Rectal smooth muscle tissue (tissue), 1 donor: Measurements from ENCODE around the gene PLXNB2.
A peak's percentile ranks its signal among the peaks of the same experiment; 100 is the strongest.
"Not testable (repeated sequence)": the region's sequence is repeated elsewhere in the genome, so short reads cannot be mapped to it uniquely, and the experiment has no call there.

Experiments
- H3K27ac ChIP-seq: one replicate; pipeline ENCODE4 v1.7.0; 2013; ENCODE audit warnings: low read depth, low read length, inconsistent platforms
- H3K27me3 ChIP-seq: one replicate; pipeline ENCODE4 v1.7.0; 2013; ENCODE audit warnings: low read length; ENCODE audit not compliant: control insufficient read depth, insufficient read depth
- H3K36me3 ChIP-seq: one replicate; pipeline ENCODE4 v1.7.0; 2013; ENCODE audit warnings: low read length; ENCODE audit not compliant: control insufficient read depth, insufficient read depth
- H3K4me1 ChIP-seq: one replicate; pipeline ENCODE4 v1.7.0; 2013; ENCODE audit warnings: low read length; ENCODE audit not compliant: control insufficient read depth, insufficient read depth
- H3K4me3 ChIP-seq: one replicate; pipeline ENCODE4 v1.7.0; 2013; ENCODE audit warnings: low read length
- H3K9ac ChIP-seq: one replicate; pipeline ENCODE4 v1.7.0; 2013; ENCODE audit warnings: low read length

PLXNB2 gene

DNA sequence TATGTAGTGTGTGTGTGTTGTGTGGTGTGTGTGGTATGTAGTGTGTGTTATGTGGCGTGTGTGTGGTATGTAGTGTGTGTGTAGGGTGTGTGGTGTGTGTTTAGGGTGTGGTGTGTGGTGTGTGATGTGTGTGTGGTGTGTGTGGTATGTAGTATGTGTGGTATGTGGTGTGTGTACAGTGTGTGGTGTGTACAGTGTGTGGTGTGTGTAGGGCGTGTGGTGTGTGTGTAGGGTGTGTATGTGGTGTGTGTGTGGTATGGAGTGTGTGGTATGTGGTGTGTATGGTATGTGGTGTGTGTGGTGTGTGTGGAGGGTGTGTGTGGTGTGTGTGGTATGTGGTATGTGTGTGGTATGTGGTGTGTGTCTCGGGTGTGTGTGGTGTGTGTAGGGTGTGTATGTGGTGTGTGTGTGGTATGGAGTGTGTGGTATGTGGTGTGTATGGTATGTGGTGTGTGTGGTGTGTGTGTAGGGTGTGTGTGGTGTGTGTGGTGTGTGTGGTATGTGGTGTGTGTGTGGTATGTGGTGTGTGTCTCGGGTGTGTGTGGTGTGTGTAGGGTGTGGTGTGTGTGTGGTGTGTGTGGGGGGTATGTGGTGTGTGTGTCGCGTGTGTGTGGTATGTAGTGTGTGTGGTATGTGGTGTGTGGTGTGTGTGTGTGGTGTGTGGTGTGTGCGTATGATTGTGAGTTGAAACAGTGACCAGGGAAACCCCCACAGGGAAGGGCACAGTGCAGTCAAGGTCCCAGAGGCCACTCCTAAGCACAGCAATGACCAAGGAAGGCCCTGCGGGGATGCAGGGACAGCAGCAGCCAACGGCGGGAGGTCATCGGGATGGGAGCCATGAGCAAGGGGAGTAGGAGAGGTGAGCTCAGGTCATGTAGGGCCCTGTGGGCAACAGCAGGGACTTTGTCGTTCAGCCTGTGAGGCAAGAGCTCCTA, 32.8 kb upstream of the PLXNB2 start:
- no peaks in the 10 kb centered on the region for H3K27me3 ChIP-seq
- no peak overlapping the region for H3K27ac ChIP-seq
- H3K36me3 ChIP-seq: no peaks in the 10 kb centered on the region
- no peak overlapping the region for H3K4me3 ChIP-seq
- H3K9ac ChIP-seq: no peak overlapping the region
- peaks cover 6% of the 10 kb centered on the region for H3K4me1 ChIP-seq

- Histone ChIP-seq H3K27me3 (no peaks in the 10 kb centered on the region), H3K9ac (no peak overlapping the region), H3K27ac (no peak overlapping the region), H3K4me3 (no peak overlapping the region), H3K36me3 (no peaks in the 10 kb centered on the region), H3K4me1 (peaks cover 6% of the 10 kb centered on the region)
These were observed 31.5 kb upstream of the PLXNB2 start for GRCh38 chr22:50338860-50339462.

- H3K27ac ChIP-seq: no peak overlapping the region
- peaks cover 6% of the 10 kb centered on the region for H3K4me1 ChIP-seq
- no peaks in the 10 kb centered on the region for H3K36me3 ChIP-seq
- H3K9ac ChIP-seq: no peak overlapping the region
- H3K27me3 ChIP-seq: no peaks in the 10 kb centered on the region
- no peak overlapping the region for H3K4me3 ChIP-seq
These were observed 30.7 kb upstream of the PLXNB2 start for GRCh38 chr22:50338042-50338573.

- no peaks in the 10 kb centered on the region for H3K36me3 ChIP-seq
- H3K9ac ChIP-seq: no peak overlapping the region
- H3K27me3 ChIP-seq: no peaks in the 10 kb centered on the region
- peaks cover 4% of the 10 kb centered on the region for H3K4me1 ChIP-seq
- no peak overlapping the region for H3K27ac ChIP-seq
- no peak overlapping the region for H3K4me3 ChIP-seq
These were observed 30.0 kb upstream of the PLXNB2 start for GRCh38 chr22:50337262-50338041.

GRCh38 chr22:50334433-50334832, 27.0 kb upstream of the PLXNB2 start:
- not testable (repeated sequence) for H3K9ac ChIP-seq, H3K27me3 ChIP-seq, H3K4me3 ChIP-seq, H3K4me1 ChIP-seq, H3K36me3 ChIP-seq, H3K27ac ChIP-seq

DNA sequence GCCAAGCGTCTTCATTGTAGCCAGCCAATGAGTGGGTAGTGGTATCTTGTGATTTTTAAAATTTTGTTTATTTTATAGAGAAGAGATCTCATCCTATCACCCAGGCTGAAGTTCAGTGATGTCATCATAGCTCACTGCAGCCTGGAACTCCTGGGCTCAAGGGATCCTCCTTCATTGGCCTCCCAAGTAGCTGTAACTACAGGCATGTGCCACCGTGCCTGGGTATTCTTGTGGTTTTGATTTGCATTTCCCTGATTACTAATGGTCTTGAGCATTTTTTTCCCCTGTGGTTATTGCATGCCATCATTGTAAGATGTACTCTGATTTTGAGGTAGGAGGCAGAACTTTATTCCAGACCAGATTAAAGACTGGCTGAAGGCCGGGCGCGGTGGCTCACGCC, 21.8 kb upstream of the PLXNB2 start:
- H3K36me3 ChIP-seq: no peaks in the 10 kb centered on the region
- no peak overlapping the region for H3K9ac ChIP-seq
- no peak overlapping the region for H3K27ac ChIP-seq
- H3K27me3 ChIP-seq: no peaks in the 10 kb centered on the region
- no peaks in the 10 kb centered on the region for H3K4me1 ChIP-seq
- no peak overlapping the region for H3K4me3 ChIP-seq

- peak overlapping the region; percentile 92 for H3K9ac ChIP-seq
- no peaks in the 10 kb centered on the region for H3K36me3 ChIP-seq
- peak overlapping the region; percentile 96 for H3K27ac ChIP-seq
- no peaks in the 10 kb centered on the region for H3K27me3 ChIP-seq
- peak overlapping the region; percentile 87 for H3K4me3 ChIP-seq
- no peaks in the 10 kb centered on the region for H3K4me1 ChIP-seq
These were observed 20.2 kb upstream of the PLXNB2 start for GRCh38 chr22:50327711-50328019.

GRCh38 chr22:50326956-50327710, 19.7 kb upstream of the PLXNB2 start, which contains the start of gene DENND6B:
DENND6B (minus strand) TSS chr22:50327012; CDS start chr22:50326988, 24 bp downstream.
- Histone ChIP-seq H3K27ac (peak within 1 kb of the TSS; percentile 96), H3K9ac (peak within 1 kb of the TSS; percentile 92), H3K4me1 (no peaks in the 10 kb centered on the region), H3K4me3 (peak within 1 kb of the TSS; percentile 87), H3K36me3 (no peaks in the 10 kb centered on the region), H3K27me3 (no peaks in the 10 kb centered on the region)

DNA sequence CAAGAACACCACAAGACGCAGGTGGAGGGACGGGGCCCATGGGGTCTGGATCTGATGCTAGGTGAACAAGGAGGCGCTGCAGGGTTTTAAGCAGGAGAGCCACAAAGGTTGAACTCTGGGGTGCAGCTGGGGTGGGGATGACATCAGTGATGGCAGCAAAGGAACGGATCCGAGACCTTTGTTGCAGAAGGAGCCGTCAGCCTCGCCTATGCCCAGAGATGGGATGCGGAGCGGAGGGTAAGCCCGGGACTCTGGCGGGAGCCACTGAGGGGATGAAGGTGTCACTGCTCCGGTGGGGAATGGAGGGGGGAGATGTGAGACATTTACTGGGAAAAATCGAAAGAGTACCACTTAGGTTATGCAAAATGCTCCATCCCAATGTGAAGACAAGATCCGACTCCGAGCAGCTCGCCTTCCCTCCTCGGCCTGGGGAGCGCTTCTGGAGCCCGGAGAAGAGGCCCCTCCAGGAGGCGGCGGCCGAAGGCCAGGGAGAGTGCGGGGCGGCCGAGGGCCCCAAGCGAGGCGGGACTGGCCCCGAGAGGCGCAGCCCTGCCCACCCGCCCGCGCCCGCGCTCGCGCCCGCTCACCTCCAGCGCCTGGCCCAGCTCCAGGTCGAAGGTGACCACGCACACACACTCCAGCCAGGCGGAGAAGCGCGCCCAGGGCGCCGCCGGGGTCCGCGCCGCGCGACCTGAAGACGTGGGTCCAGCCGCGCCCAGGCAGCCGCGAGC, 18.9 kb upstream of the PLXNB2 start:
- Histone ChIP-seq H3K27ac (no peak overlapping the region), H3K9ac (no peak overlapping the region), H3K4me3 (peak overlapping the region; percentile 71), H3K36me3 (no peaks in the 10 kb centered on the region), H3K27me3 (no peaks in the 10 kb centered on the region), H3K4me1 (no peaks in the 10 kb centered on the region)

DNA sequence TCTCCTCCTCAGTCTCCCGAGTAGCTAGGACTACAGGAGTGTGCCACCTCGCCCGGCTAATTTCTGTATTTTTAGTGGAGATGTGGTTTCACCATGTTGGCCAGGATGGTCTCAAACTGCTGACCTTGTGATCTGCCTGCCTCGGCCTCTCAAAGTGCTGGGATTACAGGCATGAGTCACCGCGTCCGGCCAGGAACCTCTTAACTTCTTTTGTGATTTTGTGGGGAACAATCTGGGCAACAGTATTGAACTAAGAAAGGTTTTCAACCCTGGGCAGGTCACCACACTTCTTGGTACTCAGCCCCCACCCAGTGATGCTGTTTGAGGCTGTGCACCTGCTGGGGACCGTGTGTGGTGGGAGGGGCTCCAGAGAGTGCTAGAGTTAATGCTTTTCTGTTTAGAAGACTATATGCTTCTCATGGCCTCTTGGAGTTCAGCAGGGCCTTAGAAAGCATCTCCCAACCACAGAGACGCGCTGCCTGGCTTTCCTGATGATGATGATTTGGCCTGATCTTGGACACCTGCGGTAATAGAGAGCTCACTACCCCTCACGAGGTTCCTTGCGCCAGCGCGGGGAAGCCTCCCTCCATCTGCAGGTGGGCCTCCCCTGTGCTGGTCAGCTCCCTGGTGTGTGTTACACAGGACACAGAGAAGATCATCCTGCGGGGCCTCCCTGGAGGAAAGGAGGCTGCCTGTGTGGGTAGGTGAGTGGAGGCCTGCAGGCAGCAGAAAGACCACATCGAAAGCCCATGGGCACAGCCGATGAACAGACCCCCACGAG, 18.2 kb upstream of the PLXNB2 start:
- Histone ChIP-seq H3K27me3 (no peaks in the 10 kb centered on the region), H3K27ac (no peak overlapping the region), H3K36me3 (no peaks in the 10 kb centered on the region), H3K4me1 (no peaks in the 10 kb centered on the region), H3K4me3 (no peak overlapping the region), H3K9ac (no peak overlapping the region)

GRCh38 chr22:50323900-50324299, 16.5 kb upstream of the PLXNB2 start:
- H3K27ac ChIP-seq: no peak overlapping the region
- H3K4me3 ChIP-seq: no peak overlapping the region
- H3K9ac ChIP-seq: no peak overlapping the region
- no peaks in the 10 kb centered on the region for H3K27me3 ChIP-seq
- no peaks in the 10 kb centered on the region for H3K4me1 ChIP-seq
- H3K36me3 ChIP-seq: no peaks in the 10 kb centered on the region
